GM19238 (cell line): ENCODE results near the gene CABYR.

Experiments used
- DNase-seq: peaks from one replicate; pipeline ENCODE4 v3.0.0; 2011; ENCODE audit warnings: low spot score; ENCODE audit not compliant: insufficient read length

Gene CABYR

DNA sequence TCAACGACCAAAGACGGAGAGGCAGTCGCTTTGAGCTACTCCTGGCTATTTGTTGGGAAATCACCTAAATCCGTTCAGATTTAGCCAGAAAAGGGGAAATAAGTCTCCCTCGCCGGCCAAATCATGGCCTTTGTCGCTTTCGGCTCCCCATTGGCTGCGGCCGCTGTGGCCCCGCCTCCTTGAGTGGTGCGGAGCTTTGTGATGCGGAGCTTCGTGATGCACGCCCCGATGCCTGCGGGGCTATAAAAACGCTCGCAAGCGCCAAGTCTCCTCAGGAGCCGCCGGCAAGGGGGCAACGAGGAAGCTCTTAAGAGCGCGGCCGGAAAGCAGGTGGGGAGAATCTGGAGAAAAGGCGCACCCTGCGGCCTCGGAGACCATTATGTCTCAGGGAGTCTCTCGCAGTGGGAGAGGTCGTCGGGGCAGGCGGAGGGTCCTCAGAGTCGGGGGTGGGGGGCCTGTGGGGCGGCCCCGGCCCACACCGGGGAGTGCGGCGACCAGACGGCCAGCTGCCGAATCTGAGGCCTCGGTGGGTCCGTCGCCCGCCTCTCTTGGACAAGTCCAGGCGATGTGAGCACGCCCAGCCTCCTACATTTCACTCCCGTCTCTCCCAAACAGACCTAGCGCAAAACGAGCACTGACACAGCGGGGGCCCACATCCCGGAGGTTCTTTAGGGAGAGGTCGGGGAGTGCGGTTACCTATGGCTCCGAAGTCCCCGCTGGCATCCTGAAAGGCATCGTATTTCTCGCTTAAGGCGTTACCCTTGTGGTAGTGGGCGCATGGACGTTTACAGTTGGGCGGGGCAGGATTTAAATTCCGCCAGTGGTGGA is at the start of gene CABYR:
Gene CABYR, plus strand, starts transcription at position 274 of the 828 bp plus-strand sequence. CDS start 4,053 bp downstream, outside the sequence.
- peak; percentile 35 for DNase-seq

DNA sequence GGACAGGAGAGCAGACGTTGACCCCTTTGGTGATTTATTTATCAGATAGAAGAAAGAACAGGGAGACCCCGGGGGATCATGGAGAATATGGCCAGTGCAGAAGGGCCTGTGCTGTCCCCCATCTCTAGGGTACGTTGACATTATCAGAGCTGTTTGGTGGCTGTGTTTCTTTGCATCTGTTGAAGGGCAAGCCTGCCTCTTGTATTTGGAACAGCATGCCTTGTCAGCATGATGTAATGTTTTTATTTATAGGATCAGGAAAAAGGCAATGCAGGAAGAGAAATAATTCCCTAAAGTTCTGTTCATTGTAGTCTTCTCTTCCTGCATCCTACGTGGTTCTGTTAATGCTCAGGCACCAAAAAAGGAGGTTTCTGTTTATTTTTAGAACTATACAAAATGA is 49.8 kb upstream of the CABYR start:
- DNase-seq, result no peak

DNA sequence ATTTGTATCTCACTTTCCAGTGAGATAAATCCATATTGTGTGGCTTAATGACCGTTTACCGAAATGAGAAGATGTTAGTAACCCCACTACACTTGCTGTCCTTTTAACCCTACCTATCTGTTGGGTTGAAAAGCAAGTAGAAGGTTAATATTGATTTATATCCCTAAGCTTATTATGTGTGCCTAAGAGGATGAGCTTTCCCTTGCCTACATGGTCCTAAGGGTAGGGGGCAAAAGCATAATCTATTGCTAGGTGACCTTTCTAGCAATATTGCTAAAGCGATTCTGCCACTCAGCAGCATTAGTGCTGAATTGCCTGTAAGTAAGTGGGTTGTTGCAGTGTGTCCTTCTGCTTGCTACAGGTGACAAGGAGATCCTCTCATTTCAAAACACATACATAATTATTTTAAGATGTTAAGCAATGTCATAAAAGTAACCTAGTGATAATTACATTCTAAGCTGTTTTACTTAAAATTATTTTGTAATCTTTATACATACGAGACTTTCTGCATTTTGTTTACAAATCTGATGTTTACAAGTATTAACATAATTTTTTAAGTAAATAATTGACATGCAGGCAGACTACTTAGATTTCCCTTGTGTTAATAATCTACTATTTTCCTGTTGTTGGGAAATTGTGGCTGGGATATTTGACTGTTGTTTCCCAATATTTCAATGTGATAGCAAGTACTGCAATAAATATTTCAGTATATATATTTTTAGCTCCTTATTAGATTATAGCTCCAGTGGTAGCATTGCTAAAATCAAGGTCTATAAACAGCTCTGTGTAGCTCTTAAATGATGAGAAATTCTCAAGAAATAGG is 49.1 kb upstream of the CABYR start:
- DNase-seq, result no peak

DNA sequence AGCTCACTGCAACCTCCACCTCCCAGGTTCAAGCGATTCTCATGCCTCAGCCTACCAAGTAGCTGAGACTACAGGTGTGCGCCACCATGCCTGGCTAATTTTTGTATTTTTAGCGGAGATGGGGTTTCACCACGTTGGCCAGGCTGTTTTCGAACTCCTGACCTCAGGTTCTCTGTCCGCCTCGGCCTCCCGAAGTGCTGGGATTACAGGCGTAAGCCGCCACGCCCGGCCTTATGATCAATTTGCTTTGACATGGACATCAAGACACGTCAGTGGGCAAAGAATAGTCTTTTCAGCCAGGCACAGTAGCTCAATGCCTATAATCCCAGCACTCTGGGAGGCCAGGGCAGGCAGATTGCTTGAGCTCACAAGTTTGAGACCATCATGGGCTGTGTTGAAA is 48.0 kb upstream of the CABYR start:
- no peak for DNase-seq

- DNase-seq, result no peak
Measured at GRCh38 chr18:24094561-24094960, 44.3 kb upstream of the CABYR start.

- DNase-seq, result no peak
Measured at GRCh38 chr18:24095976-24096375, 42.9 kb upstream of the CABYR start.

- DNase-seq, result no peak
Measured at GRCh38 chr18:24103320-24104021, 35.4 kb upstream of the CABYR start.

DNA sequence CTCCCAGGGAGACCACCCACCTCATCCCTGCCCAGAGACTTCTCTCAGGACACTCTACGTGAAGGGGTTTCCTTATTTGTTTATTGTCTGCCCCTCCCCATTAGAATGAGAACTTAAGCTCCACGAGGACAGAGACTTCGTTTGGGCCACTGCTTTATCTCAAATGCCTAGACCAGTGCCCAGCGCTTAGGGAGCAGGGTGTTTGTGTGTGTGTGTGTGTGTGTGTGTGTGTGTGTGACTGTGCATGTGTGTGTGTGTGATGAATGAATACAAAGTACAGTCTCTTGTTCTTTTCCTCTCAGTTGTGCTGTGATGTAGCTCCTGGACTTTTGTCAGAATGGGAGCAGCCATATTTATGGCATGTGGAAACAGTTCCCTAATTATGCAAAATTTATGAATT is 34.4 kb upstream of the CABYR start:
- no peak for DNase-seq

- DNase-seq, result no peak
Measured at GRCh38 chr18:24108641-24109040, 30.2 kb upstream of the CABYR start.

DNA sequence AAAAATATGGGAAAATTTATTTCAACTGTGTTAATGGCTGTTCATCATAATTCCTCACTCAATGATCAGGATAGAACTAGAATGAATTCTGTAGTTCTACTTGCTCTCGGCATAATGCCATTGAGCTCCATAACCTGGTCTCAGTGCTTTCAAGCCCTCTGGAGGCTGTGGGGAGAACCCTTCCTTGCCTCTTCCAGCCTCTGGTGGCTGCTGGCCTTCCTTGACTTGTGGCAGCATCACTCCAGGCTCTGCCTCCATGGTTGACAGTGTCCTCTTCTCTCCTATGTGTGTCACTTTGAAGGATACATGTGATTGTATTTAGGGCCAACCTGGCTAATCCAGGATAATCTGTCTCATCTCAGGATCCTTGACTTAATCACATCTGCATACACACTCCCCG is 26.9 kb upstream of the CABYR start:
- DNase-seq, result no peak

- no peak for DNase-seq
Measured at GRCh38 chr18:24112464-24112863, 26.4 kb upstream of the CABYR start.

- DNase-seq, result no peak
Measured at GRCh38 chr18:24112874-24113615, 25.8 kb upstream of the CABYR start.

DNA sequence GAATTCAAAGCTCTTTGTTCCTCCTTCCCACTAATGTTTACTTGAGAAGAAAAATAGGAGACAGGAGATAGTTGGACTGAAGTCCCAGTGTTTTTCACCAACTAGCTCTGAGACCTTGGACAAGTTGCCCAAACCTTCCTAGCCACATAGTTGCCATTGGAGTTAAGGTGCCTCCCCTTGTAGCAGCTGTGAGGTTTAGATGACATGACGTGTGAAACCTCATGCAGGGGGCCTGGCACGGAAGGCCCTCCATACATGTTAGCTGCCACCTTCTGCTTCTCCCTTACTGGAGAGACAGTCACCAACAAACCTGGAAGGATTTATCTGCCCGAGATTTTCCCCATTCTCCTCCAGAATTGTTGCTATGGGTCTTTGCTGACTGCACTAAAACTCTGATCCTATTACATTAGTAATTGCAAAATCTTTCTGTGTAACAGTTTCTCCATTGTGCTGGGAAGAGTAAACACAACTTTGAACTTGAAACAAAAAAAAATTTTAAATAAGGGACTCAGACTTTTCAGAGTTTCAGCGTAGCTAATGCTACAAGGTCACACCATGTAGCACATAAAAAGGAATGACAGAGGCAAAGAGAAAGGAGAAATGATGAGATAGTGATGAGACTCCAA is 23.8 kb upstream of the CABYR start:
- no peak for DNase-seq

GRCh38 chr18:24115628-24116027 is 23.2 kb upstream of the CABYR start:
- no peak for DNase-seq

GRCh38 chr18:24118750-24119577 is 19.9 kb upstream of the CABYR start:
- DNase-seq, result peak; percentile 27

GRCh38 chr18:24120676-24121075 is 18.2 kb upstream of the CABYR start:
- no peak for DNase-seq

DNA sequence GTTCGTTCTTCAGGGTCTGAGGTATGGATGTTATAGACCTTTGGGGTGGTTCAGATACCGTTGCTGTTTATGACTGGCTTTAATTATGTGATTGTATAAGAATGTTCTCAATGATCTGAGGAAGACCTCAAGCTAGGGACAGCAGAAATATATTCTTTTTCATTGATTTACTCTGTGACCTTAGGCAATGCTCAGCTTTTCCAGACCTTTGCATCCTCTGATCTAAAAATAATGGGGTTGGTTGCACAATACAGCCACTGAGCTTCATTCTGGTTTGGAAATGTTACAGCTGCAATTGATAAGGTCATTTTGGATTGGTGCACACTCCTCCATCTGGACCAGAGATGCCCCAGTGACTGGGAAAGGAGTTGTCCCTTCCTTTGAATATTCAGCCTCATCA is 17.2 kb upstream of the CABYR start:
- DNase-seq, result no peak

DNA sequence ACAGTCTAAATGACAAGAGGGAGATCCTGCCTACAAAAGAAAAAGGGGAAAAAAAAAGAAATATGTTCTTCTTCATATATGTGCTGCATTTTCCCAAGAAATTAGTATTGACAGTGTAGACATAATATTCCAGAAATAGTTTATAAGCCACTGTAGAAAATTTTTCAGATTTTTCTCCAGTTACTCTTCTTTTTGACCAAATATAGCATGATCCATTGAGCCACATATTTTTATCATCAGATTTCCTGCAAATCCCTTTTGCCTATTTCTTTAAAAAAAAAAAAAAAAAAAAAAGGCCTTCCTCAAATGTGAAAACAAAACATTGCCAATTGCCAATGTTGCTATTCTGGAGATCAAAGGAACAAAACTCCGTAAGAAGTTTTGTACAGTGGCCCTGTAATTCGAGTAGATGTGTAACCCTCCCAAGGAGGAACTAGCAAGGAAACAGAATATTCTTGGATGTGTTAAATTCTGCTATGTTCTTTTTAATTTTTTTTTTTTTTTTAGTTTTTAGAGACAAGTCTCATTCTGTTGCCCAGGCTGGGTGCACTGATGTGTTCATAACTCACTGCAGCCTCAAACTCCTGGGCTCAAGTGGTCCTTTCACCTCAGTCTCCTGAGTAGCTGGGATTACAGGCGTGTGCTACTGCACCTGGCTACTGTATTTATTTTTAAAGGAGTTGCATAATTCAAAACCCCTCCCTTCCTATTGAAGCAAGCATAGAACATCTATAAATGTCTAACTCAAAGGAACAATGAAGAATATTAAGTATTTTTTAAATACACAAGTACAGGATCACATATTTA is 12.5 kb upstream of the CABYR start:
- no peak for DNase-seq

GRCh38 chr18:24127735-24128134 is 11.1 kb upstream of the CABYR start:
- no peak for DNase-seq
